ENCODE results near the gene ZNF524.

GRCh38 chr19:55554741-55555152 lies 45.3 kb upstream of the ZNF524 start:
- TF ChIP-seq EZH2phosphoT487 (IDR thresholded peaks at IDR 0.05; ENCODE audit: insufficient read depth, low read depth) (no peak), EZH2 (IDR thresholded peaks at IDR 0.05; ENCODE audit: insufficient read depth, poor library complexity, severe bottlenecking) (no peak)

Measured in GM23248 (cell line).